ENCODE data around the gene KLHL29. TPM values are rescaled to one million over a fixed set of nuclear protein-coding genes. Genes with fewer than 3 reads are reported as not detected.

The KLHL29 gene
- total RNA-seq, 4 donors from 2014 or later, result 4.8 to 17.0 (median 10.5) TPM

GRCh38 chr2:23757686-23758433 lies 372.9 kb downstream of the KLHL29 start:
- H3K9me3 ChIP-seq, result no peaks in the 10 kb centered on the region
- peak in 1 of 2 donors; percentile 21 for DNase-seq
- H3K36me3 ChIP-seq, result no peaks in the 10 kb centered on the region
- H3K27ac ChIP-seq, result no peak overlapping the region
- H3K4me3 ChIP-seq, result no peak overlapping the region
- TF ChIP-seq POLR2A (IDR thresholded peaks at IDR 0.05), result no peak
- no peak for TF ChIP-seq CTCF (IDR thresholded peaks at IDR 0.05)
- H3K4me1 ChIP-seq, result peaks cover 0 to 3% of the 10 kb centered on the region in 2 donors
- H3K27me3 ChIP-seq, result no peaks in the 10 kb centered on the region
- intact Hi-C loops (cut with DNase I; ENCODE audit: low total_unique reads), result no loop called here
